Thyroid gland (tissue), 4 donors: ENCODE measurements around the gene ESCO1. TPM values are rescaled to one million over a fixed set of nuclear protein-coding genes. Genes with fewer than 3 reads are reported as not detected.

Experiments
- DNase-seq, 2 donors: peaks; one replicate each; pipeline ENCODE4 v3.0.0-alpha.2; 2019
- H3K27ac ChIP-seq, 3 donors: fragments of 200-600 bp; sonication (generic); 1 replicate in 2 of 3; 2 replicates in 1 of 3; pipeline ENCODE4 v1.5.1; 2016 to 2019; ENCODE audit warnings: mild to moderate bottlenecking in 1 of 3, moderate library complexity in 1 of 3
- H3K27me3 ChIP-seq: fragments of 200-600 bp; sonication (generic); one replicate; pipeline ENCODE4 v1.5.1; 2019
- H3K36me3 ChIP-seq, 2 donors: fragments of 200-600 bp; sonication (generic); one replicate each; pipeline ENCODE4 v1.5.1; 2016 to 2019
- H3K4me1 ChIP-seq, 2 donors: fragments of 200-600 bp; sonication (generic); one replicate each; pipeline ENCODE4 v1.5.1; 2017 to 2019
- H3K4me3 ChIP-seq, 3 donors: fragments of 200-600 bp; sonication (generic); replicated peaks in 1 of 3; 1 replicate in 2 of 3; 2 replicates in 1 of 3; pipeline ENCODE4 v1.5.1; 2016; ENCODE audit warnings: mild to moderate bottlenecking in 1 of 3
- H3K9me3 ChIP-seq: fragments of 200-600 bp; sonication (generic); one replicate; pipeline ENCODE4 v1.5.1; 2017
- POLR2A ChIP-seq, 2 donors: fragments of 450-650 bp; IDR thresholded peaks; one replicate each; pipeline ENCODE4 v1.6.1; 2017; ENCODE audit warnings: antibody characterized with exemption in 2 of 2, mild to moderate bottlenecking in 2 of 2, moderate library complexity in 1 of 2
- WGBS, 2 donors: methylation state at CpG; one replicate each; pipeline ENCODE4 v1.1.5; 2017; 5-methylcytosine and 5-hydroxymethylcytosine counted together
- intact Hi-C: fragments of 100-400 bp; cut with DNase I; formaldehyde crosslinking; loops from one replicate; pipeline ENCODE4 v1.15.1; 2023
- total RNA-seq, 4 donors: library from RNA; depleted of rRNA; stranded (reverse); fragments of >200 nt; gene quantifications; one replicate each; pipeline ENCODE4 v1.2.3, GENCODE V29; 2016
- TF ChIP-seq, protein P1 (sequence below), 6 experiments: fragments of 200-600 bp in 3 of 6; fragments of 450-650 bp in 3 of 6; sonication (generic) in 3 of 6; IDR thresholded peaks; one replicate each; pipeline ENCODE4 v1.5.1; 2016 to 2019; ENCODE audit warnings: antibody characterized with exemption in 6 of 6, mild to moderate bottlenecking in 2 of 6, inconsistent platforms in 1 of 6, moderate library complexity in 1 of 6

ESCO1 gene
- total RNA-seq, 4 donors from 2014 or later = 24.6 to 38.3 (median 31.3) TPM

DNA sequence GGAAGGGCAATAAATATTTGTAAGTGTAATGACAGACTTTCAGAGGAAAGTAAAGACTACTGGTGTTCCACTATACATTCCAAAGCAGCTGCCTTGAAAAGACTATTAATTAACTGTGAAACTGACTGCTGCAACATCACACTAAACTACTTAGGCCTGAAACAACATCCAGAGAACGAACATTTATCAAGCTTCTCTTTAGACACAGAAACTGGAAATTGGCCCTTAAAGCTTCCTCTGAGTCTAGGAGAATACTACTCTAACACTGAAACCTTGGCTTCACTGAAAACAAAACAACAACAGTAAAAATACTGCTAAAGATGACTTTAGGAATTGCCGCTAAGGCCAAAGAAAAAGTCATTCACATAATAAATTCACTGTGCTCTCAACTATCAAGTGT lies 74.6 kb downstream of the ESCO1 start:
- TF ChIP-seq, protein P1, sequence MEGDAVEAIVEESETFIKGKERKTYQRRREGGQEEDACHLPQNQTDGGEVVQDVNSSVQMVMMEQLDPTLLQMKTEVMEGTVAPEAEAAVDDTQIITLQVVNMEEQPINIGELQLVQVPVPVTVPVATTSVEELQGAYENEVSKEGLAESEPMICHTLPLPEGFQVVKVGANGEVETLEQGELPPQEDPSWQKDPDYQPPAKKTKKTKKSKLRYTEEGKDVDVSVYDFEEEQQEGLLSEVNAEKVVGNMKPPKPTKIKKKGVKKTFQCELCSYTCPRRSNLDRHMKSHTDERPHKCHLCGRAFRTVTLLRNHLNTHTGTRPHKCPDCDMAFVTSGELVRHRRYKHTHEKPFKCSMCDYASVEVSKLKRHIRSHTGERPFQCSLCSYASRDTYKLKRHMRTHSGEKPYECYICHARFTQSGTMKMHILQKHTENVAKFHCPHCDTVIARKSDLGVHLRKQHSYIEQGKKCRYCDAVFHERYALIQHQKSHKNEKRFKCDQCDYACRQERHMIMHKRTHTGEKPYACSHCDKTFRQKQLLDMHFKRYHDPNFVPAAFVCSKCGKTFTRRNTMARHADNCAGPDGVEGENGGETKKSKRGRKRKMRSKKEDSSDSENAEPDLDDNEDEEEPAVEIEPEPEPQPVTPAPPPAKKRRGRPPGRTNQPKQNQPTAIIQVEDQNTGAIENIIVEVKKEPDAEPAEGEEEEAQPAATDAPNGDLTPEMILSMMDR (IDR thresholded peaks at IDR 0.05) = no peak
- no peak for TF ChIP-seq POLR2A (IDR thresholded peaks at IDR 0.05)
- peak overlapping the region; percentile 18 to 49 (median 48) for H3K27ac ChIP-seq

DNA sequence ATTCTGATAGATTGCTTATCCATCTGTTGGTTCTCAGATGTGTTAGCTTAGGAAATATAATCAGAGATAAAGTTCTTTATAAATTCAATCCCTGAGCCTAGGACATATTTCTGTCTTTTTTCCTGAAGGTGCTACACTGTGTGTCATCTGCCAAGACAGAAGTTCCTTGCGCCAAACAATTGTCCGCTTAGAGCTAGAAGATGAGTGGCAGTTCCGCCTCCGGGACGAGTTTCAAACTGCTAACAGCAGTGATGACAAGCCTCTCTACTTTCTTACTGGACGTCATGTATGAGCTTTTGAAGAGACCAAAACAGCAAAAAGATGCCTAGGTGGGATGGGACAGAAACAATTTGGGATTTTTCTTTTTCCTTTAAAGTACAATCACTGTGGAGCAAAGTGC lies 78.0 kb downstream of the ESCO1 start:
- no peaks in the 10 kb centered on the region for H3K9me3 ChIP-seq
- H3K27ac ChIP-seq = no peak overlapping the region
- intact Hi-C loops = no loop called here
- WGBS, 2 donors = 93 to 94% methylated on average over 6 of the region's 6 CpGs
- no peak overlapping the region for H3K4me3 ChIP-seq
- no peak for TF ChIP-seq POLR2A (IDR thresholded peaks at IDR 0.05)
- TF ChIP-seq, protein P1 (IDR thresholded peaks at IDR 0.05) = no peak
- H3K4me1 ChIP-seq = peaks cover 13 to 17% of the 10 kb centered on the region in 2 donors
- peaks cover 3 to 5% of the 10 kb centered on the region in 2 donors for H3K36me3 ChIP-seq
- no peaks in the 10 kb centered on the region for H3K27me3 ChIP-seq
- DNase-seq = no peak

More for the DNA sequence above, 74.6 kb downstream of the ESCO1 start:
- H3K4me3 ChIP-seq = no peak overlapping the region
- DNase-seq = no peak
- intact Hi-C loops = no loop called here
- peaks cover 13 to 17% of the 10 kb centered on the region in 2 donors for H3K4me1 ChIP-seq
- H3K9me3 ChIP-seq = no peaks in the 10 kb centered on the region
- WGBS, 2 donors = 44 to 53% methylated on average over 2 of the region's 2 CpGs
- H3K36me3 ChIP-seq = peaks cover 0 to under 1% of the 10 kb centered on the region in 2 donors
- H3K27me3 ChIP-seq = no peaks in the 10 kb centered on the region

DNA sequence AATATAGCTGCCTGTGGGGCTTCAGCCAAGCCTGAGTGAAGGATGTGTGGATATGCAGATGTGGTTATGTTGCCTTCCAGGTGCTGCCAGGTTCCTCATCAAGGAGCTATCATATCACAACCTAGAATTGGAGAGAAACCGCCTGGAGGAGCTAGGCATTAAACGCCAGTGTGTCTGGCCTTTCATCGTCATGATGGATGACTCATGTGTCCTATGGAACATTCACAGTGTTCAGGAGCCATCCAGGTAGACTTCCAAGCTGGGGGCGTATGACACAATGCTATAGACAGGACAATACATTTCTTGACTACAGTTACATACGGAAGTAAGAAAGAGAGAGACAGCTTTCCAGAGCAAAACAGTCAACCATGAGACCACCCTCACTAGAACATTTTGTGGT lies 86.8 kb downstream of the ESCO1 start:
- WGBS, 2 donors = 95 to 98% methylated on average over 5 of the region's 5 CpGs
- peaks cover 8 to 25% of the 10 kb centered on the region in 2 donors for H3K36me3 ChIP-seq

DNA sequence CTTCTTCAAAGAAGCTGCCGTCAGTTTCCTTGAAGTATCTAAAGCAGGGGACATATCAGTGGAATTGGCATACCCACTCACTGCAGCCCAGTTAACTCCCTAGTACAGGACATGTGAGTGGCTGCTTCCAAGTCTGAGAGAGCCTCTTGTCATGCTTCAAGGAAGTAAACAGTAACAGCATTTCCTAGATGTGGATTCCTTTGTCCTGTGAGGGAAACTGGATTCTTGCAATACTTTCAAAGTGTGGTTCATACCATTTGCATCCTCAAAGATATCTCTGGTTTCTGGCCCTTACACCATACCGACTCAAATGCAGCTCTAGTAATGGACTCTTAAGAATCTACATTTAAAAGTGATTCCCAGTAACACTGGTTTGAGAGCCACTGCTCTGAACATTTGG lies 87.2 kb downstream of the ESCO1 start:
- no peaks in the 10 kb centered on the region for H3K4me1 ChIP-seq
- H3K27ac ChIP-seq = no peak overlapping the region
- intact Hi-C loops = no loop called here
- H3K9me3 ChIP-seq = no peaks in the 10 kb centered on the region
- no peak overlapping the region for H3K4me3 ChIP-seq
- WGBS, 2 donors = 96 to 98% methylated on average over 2 of the region's 2 CpGs
- peaks cover 8 to 25% of the 10 kb centered on the region in 2 donors for H3K36me3 ChIP-seq
- no peak for DNase-seq
- no peak for TF ChIP-seq POLR2A (IDR thresholded peaks at IDR 0.05)
- TF ChIP-seq, protein P1 (IDR thresholded peaks at IDR 0.05) = no peak
- H3K27me3 ChIP-seq = no peaks in the 10 kb centered on the region

More for the DNA sequence above, 86.8 kb downstream of the ESCO1 start:
- Histone ChIP-seq H3K27ac (no peak overlapping the region), H3K9me3 (no peaks in the 10 kb centered on the region), H3K4me3 (no peak overlapping the region), H3K4me1 (no peaks in the 10 kb centered on the region), H3K27me3 (no peaks in the 10 kb centered on the region)
- no peak for DNase-seq
- TF ChIP-seq, protein P1 (IDR thresholded peaks at IDR 0.05) = no peak
- no peak for TF ChIP-seq POLR2A (IDR thresholded peaks at IDR 0.05)
- intact Hi-C loops = no loop called here

DNA sequence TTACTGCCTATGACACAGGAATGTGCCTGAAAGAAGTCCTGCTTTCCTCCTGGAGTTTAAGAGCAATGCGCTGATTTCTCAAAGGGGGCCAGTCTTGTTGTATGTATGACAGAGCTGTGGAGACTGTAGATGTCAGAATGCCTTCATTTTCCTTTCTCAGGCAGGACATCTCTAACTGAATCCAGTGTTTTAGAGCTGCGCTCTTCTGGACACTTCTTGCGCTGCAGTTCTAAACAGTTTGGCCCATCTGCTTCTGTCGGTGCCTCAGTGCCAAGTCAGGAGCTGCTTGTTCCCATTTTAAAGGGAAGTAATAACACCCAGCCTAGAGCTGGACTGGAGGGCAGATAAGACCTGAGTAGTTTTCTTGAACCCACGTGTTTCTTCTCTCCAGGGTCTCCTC lies 91.4 kb downstream of the ESCO1 start:
- no peaks in the 10 kb centered on the region for H3K9me3 ChIP-seq
- H3K4me3 ChIP-seq = no peak overlapping the region
- no peak for DNase-seq
- intact Hi-C loops = no loop called here
- 83 to 90% methylated on average over 5 of the region's 5 CpGs for WGBS, 2 donors
- no peak overlapping the region for H3K27ac ChIP-seq
- no peaks in the 10 kb centered on the region for H3K4me1 ChIP-seq
- no peaks in the 10 kb centered on the region for H3K27me3 ChIP-seq
- H3K36me3 ChIP-seq = peaks cover under 1 to 12% of the 10 kb centered on the region in 2 donors
- TF ChIP-seq, protein P1 (IDR thresholded peaks at IDR 0.05) = no peak
- TF ChIP-seq POLR2A (IDR thresholded peaks at IDR 0.05) = no peak
